GM08714 (cell line): ENCODE results near the gene C10orf71.

Experiments used
- H3K4me3 ChIP-seq: fragments of 200-500 bp; sonication (Bioruptor generic); 2 replicates; pipeline ENCODE4 v1.5.1; 2014; ENCODE audit warnings: mild to moderate bottlenecking, low read length, inconsistent platforms
- ZNF274 ChIP-seq: IDR thresholded peaks from 2 replicates; pipeline ENCODE4 v1.6.1; 2012; ENCODE audit warnings: mild to moderate bottlenecking, low read depth, low read length

The C10orf71 gene

DNA sequence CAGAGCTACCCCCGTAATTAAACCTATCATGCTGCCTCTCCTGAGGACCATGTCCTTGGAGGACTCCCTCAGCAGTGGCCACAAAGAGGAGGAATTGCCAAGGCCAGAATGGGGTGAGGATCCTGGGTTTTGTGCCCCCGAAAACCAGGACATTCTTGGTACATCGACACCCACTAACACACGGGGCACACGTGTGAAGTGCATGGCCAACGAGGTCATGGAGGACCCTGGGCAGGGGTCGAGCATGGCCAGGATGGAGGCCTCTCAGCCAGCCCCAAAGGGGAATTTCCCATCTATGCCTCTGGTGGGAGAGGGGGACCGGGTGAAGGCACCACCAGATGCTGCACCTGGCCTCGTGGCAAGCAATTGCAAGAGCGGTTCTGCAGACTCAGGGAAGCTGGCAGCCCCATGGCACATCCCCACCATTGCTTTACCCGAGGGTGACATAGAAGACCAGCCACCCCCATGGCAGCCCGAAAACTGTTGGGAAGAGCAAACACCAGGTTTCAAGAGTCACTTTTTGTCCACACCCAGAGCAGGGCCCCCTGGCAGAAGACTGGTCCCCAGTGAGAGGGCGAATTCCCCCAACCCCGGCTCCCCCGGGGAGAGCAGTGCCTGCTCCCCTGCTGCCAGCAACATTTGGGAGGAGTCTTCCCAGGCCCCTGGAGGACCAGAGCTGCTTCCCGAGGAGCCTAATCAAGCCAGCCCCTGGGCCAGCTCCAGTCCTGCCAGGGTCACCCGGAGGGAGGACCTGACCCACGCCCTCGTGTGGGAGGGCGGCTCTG, 26.4 kb downstream of the C10orf71 start:
- no peak overlapping the region for H3K4me3 ChIP-seq
- no peak for TF ChIP-seq ZNF274

- no peak for TF ChIP-seq ZNF274
Measured at GRCh38 chr10:49325916-49326783, 27.2 kb downstream of the C10orf71 start.

GRCh38 chr10:49327036-49327813, 28.3 kb downstream of the C10orf71 start:
- H3K4me3 ChIP-seq, result no peak overlapping the region
- TF ChIP-seq ZNF274, result no peak

More at GRCh38 chr10:49325916-49326783, 27.2 kb downstream of the C10orf71 start:
- H3K4me3 ChIP-seq, result no peak overlapping the region

DNA sequence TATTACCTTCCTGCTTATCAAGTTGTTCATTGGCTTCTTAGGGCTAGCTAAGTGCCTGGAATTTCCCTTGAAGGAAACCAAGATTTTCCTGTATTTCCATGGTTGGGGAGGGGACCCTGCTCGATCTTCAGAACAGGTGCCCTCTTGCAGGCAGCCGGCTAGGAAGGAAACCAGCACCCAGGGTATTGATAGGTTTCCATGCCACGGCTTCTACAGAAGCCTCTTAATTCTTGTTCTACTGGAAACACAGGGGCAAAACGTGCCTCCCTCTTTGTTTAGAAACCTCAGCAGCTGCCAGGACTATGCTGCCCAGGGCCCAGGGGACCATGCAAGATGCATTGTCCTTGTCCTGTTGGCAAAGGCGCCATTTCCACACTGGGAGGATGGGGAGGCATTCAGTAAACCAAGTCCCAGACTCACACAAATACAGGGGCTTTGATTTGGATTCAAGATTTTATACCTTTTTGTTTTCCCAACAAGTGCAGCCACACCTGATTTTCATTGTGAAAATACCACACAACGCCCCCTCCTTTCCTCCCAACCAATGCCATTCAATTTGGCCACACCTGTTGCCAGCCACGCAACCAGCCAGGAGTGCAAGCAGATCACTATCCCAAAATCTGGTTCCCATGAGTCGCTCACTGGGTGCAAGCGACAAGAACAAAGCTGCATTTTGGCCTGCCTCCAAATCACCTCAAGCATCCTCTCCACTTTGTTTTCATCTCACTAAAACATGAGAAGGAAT, 29.6 kb downstream of the C10orf71 start:
- H3K4me3 ChIP-seq, result no peak overlapping the region
- no peak for TF ChIP-seq ZNF274

GRCh38 chr10:49329146-49329505, 30.2 kb downstream of the C10orf71 start:
- TF ChIP-seq ZNF274, result no peak
- no peak overlapping the region for H3K4me3 ChIP-seq

DNA sequence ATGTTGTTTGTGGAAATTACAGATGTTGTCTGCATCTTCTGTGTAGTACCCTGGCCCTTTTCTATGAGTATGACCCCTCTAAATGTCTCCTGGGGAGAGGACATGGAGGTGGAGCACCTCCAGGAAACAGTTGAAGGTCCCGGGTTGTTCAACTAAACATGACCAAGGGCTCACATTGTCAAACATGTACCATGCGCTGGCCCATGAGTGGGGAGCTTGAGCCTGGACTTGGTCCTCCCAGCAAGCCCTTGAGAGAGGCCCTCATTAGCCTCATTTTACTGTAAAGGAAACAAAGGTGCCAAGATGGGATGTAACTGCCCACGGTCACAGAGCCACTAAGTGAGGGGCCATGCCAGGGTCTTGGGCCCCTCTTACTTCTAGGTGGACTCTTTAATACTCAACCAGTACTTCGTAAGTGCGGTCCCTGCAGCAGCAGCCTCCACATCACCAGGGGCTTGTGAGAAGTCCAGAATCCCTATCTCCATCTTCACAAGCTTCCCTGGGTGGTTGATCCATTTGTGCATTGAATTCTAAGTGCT, 31.2 kb downstream of the C10orf71 start:
- H3K4me3 ChIP-seq, result no peak overlapping the region
- TF ChIP-seq ZNF274, result no peak

- no peak for TF ChIP-seq ZNF274
- H3K4me3 ChIP-seq, result no peak overlapping the region
Measured at GRCh38 chr10:49331431-49331830, 32.5 kb downstream of the C10orf71 start.

DNA sequence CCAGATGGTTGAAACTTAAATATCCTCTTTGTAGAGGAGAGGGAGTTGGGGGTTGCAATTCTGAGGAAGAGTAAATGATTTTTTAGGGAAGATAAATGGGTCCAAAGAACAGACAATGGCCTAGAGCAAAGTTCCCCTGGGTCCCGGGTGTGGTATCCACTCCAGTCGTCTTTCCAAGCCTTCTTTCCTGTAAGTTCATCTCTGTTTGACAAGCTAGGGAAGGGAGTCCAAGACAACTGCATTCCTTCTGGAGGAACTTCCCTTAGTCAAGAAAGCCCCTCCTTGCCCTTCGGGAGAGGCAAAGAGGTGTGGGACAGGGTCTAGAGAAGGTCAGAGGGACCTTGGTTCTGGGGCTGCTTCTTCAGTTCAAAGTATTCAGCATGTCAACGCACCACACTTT, 33.4 kb downstream of the C10orf71 start:
- no peak for TF ChIP-seq ZNF274
- no peak overlapping the region for H3K4me3 ChIP-seq

- no peak for TF ChIP-seq ZNF274
- no peak overlapping the region for H3K4me3 ChIP-seq
Measured at GRCh38 chr10:49332768-49333167, 33.8 kb downstream of the C10orf71 start.

DNA sequence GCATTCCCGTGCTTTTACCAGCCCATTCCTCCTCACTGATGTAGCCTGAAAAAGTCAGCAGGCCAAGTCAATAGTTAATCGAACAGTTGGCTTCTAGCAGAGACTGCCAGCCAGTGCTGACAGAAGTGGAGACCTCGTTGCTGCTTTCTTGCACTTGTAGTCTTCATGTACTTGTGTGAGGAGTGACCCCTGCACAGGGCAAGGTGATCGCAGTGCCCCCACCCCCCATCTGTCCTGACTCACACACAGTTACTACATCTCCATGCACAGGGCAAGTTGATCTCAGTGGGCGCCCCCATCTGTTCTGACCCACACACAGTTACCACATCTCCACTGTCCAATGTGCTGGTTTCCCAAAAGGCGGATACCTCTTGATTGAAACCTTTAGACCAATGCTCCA, 34.2 kb downstream of the C10orf71 start:
- no peak for TF ChIP-seq ZNF274
- no peak overlapping the region for H3K4me3 ChIP-seq

GRCh38 chr10:49334964-49335363, 36.0 kb downstream of the C10orf71 start:
- no peak overlapping the region for H3K4me3 ChIP-seq
- TF ChIP-seq ZNF274, result no peak

DNA sequence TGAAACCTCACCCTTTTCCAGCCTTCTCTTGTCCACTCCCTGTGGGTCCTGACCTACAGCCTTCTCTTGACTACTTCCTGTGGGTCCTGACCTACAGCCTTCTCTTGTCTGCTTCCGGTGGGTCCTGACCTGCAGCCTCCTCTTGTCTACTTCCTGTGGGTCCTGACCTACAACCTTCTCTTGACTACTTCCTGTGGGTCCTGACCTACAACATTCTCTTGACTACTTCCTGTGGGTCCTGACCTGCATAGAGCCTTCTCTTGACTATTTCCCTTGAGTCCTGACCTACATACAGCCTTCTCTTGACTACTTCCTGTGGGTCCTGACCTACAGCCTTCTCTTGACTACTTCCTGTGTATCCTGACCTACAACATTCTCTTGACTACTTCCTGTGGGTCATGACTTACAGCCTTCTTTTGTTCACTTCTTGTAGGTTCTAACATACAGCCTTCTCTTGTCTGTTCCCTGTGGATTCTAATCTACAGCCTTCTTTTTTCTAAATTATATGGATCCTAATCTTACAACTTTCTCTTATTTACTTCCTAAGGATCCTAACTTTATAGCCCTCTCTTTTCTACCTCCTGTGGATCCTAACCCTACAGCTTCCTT, 36.5 kb downstream of the C10orf71 start:
- no peak overlapping the region for H3K4me3 ChIP-seq
- TF ChIP-seq ZNF274, result no peak

DNA sequence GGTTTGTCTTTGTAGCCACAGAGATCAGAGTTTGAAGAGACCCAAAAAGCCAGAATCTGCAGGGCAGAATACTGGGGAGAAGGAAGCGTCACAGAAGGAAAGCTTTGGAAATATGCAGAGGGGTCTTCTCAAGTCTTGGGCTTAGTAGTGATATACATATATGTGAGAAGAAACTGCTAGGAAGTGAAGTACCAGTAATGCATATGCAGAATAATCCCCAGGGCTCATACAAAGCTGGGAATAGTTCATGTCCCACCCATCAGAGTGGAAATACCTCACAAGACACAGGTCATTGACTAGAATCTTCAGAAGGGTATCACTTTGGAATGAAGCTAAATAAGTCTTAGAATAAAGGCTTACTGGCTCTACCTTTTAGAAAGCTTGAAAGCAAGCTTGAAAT, 39.6 kb downstream of the C10orf71 start:
- no peak for TF ChIP-seq ZNF274
- H3K4me3 ChIP-seq, result no peak overlapping the region
